H9 (cell line): ENCODE measurements around the gene ANKS3. TPM values are rescaled to one million over a fixed set of nuclear protein-coding genes. Genes with fewer than 3 reads are reported as not detected.

Experiments
- DNase-seq: peaks from one replicate; pipeline ENCODE4 v3.0.0-alpha.2; 2017
- H2AFZ ChIP-seq: one replicate; pipeline ENCODE4 v1.6.1; 2013; ENCODE audit warnings: mild to moderate bottlenecking, low read length, control low read depth, moderate library complexity
- H2AK5ac ChIP-seq: 2 replicates; pipeline ENCODE4 v1.6.1; 2013; ENCODE audit warnings: low read length, control low read depth, mixed read lengths; ENCODE audit not compliant: insufficient read length
- H2BK120ac ChIP-seq: one replicate; pipeline ENCODE4 v1.6.1; 2013; ENCODE audit warnings: low read depth, mild to moderate bottlenecking, low read length, control low read depth, inconsistent platforms; ENCODE audit not compliant: poor library complexity, severe bottlenecking
- H2BK12ac ChIP-seq: 2 replicates; pipeline ENCODE4 v1.6.1; 2013; ENCODE audit warnings: low read length, control low read depth, mixed read lengths, low read depth; ENCODE audit not compliant: insufficient read length
- H2BK15ac ChIP-seq: 2 replicates; pipeline ENCODE4 v1.6.1; 2013; ENCODE audit warnings: low read depth, low read length, control low read depth
- H2BK20ac ChIP-seq: one replicate; pipeline ENCODE4 v1.6.1; 2013; ENCODE audit warnings: low read depth, mild to moderate bottlenecking, low read length, control low read depth, inconsistent platforms; ENCODE audit not compliant: poor library complexity, severe bottlenecking
- H2BK5ac ChIP-seq: 2 replicates; pipeline ENCODE4 v1.6.1; 2013; ENCODE audit warnings: low read length, control low read depth, mixed read lengths; ENCODE audit not compliant: insufficient read length
- H3K14ac ChIP-seq: 2 replicates; pipeline ENCODE4 v1.6.1; 2013; ENCODE audit warnings: low read length, control low read depth; ENCODE audit not compliant: insufficient read depth
- H3K18ac ChIP-seq: 2 replicates; pipeline ENCODE4 v1.6.1; 2013; ENCODE audit warnings: low read depth, mild to moderate bottlenecking, mixed read lengths, low read length, control low read depth; ENCODE audit not compliant: insufficient read length
- H3K23ac ChIP-seq: 2 replicates; pipeline ENCODE4 v1.6.1; 2013; ENCODE audit warnings: low read length, control low read depth, mixed read lengths, low read depth; ENCODE audit not compliant: insufficient read length
- H3K23me2 ChIP-seq: 2 replicates; pipeline ENCODE4 v1.6.1; 2013; ENCODE audit warnings: low read depth, mild to moderate bottlenecking, mixed read lengths, low read length, control low read depth; ENCODE audit not compliant: insufficient read length, poor library complexity, severe bottlenecking
- H3K27ac ChIP-seq: 2 replicates; pipeline ENCODE4 v1.5.1; 2013; ENCODE audit warnings: low read length, control low read depth, mixed read lengths, low read depth; ENCODE audit not compliant: insufficient read length
- H3K27me3 ChIP-seq: 2 replicates; pipeline ENCODE4 v1.6.1; 2013; ENCODE audit warnings: low read length, control low read depth, inconsistent platforms; ENCODE audit not compliant: insufficient read depth
- H3K4ac ChIP-seq: 2 replicates; pipeline ENCODE4 v1.6.1; 2013; ENCODE audit warnings: low read depth, mild to moderate bottlenecking, control low read depth, inconsistent platforms, low read length, moderate library complexity
- H3K4me1 ChIP-seq: 2 replicates; pipeline ENCODE4 v1.6.1; 2013; ENCODE audit warnings: low read length, control low read depth, inconsistent platforms; ENCODE audit not compliant: insufficient read depth
- H3K4me2 ChIP-seq: 2 replicates; pipeline ENCODE4 v1.6.1; 2013; ENCODE audit warnings: low read length, control low read depth, mixed read lengths; ENCODE audit not compliant: insufficient read length, insufficient read depth
- H3K56ac ChIP-seq: 2 replicates; pipeline ENCODE4 v1.6.1; 2013; ENCODE audit warnings: low read depth, mild to moderate bottlenecking, mixed read lengths, low read length, control low read depth; ENCODE audit not compliant: insufficient read length
- H3K79me1 ChIP-seq: 2 replicates; pipeline ENCODE4 v1.6.1; 2013; ENCODE audit warnings: low read depth, mild to moderate bottlenecking, moderate library complexity, low read length, control low read depth, inconsistent platforms; ENCODE audit not compliant: insufficient read depth, poor library complexity, severe bottlenecking
- H3K79me2 ChIP-seq: 2 replicates; pipeline ENCODE4 v1.6.1; 2013; ENCODE audit warnings: low read length, control low read depth, inconsistent platforms; ENCODE audit not compliant: insufficient read depth
- H3K9ac ChIP-seq: 2 replicates; pipeline ENCODE4 v1.6.1; 2013; ENCODE audit warnings: low read length, control low read depth, mixed read lengths; ENCODE audit not compliant: insufficient read length; ENCODE audit errors: extremely low read depth
- H3K9me3 ChIP-seq: one replicate; pipeline ENCODE4 v1.6.1; 2013; ENCODE audit warnings: low read depth, low read length, inconsistent platforms; ENCODE audit not compliant: control insufficient read depth
- H3T11ph ChIP-seq: one replicate; pipeline ENCODE4 v1.6.1; 2013; ENCODE audit warnings: mild to moderate bottlenecking, low read length, control low read depth, inconsistent platforms
- H4K20me1 ChIP-seq: one replicate; pipeline ENCODE4 v1.6.1; 2013; ENCODE audit not compliant: control insufficient read depth, insufficient read length, insufficient read depth
- H4K5ac ChIP-seq: 2 replicates; pipeline ENCODE4 v1.6.1; 2013; ENCODE audit warnings: low read depth, mild to moderate bottlenecking, mixed read lengths, low read length, control low read depth; ENCODE audit not compliant: insufficient read length
- H4K8ac ChIP-seq: replicated peaks from 2 replicates; pipeline ENCODE4 v1.6.1; 2013; ENCODE audit warnings: low read length, control low read depth, mixed read lengths, low read depth; ENCODE audit not compliant: insufficient read length
- H4K91ac ChIP-seq: 2 replicates; pipeline ENCODE4 v1.6.1; 2013; ENCODE audit warnings: low read depth, mild to moderate bottlenecking, moderate library complexity, mixed read lengths, low read length, control low read depth; ENCODE audit not compliant: insufficient read length
- H3K27ac Mint-ChIP-seq, 3 experiments: 2 replicates in 2 of 3; 3 replicates in 1 of 3; pipeline ENCODE4 v1.8.0; 2020 to 2021; ENCODE audit warnings: mixed read lengths in 3 of 3, mild to moderate bottlenecking in 1 of 3, moderate library complexity in 1 of 3
- H3K27me3 Mint-ChIP-seq: 2 replicates; pipeline ENCODE4 v1.8.0; 2021; ENCODE audit warnings: low read depth, mild to moderate bottlenecking, moderate library complexity, mixed read lengths
- H3K36me3 Mint-ChIP-seq, 3 experiments: 2 replicates in 2 of 3; 3 replicates in 1 of 3; pipeline ENCODE4 v1.8.0; 2020 to 2021; ENCODE audit warnings: low read depth in 3 of 3, mixed read lengths in 3 of 3; ENCODE audit not compliant: insufficient read depth in 1 of 3
- H3K4me1 Mint-ChIP-seq, 2 experiments: 2 replicates each; pipeline ENCODE4 v1.8.0; 2020; ENCODE audit warnings: mixed read lengths in 2 of 2
- H3K4me3 Mint-ChIP-seq, 2 experiments: 2 replicates in 1 of 2; 3 replicates in 1 of 2; pipeline ENCODE4 v1.8.0; 2020 to 2021; ENCODE audit warnings: mild to moderate bottlenecking in 2 of 2, mixed read lengths in 2 of 2, moderate library complexity in 1 of 2
- H3K9me3 Mint-ChIP-seq, 2 experiments: 2 replicates in 1 of 2; 3 replicates in 1 of 2; pipeline ENCODE4 v1.8.0; 2020; ENCODE audit warnings: mild to moderate bottlenecking in 2 of 2, mixed read lengths in 2 of 2, moderate library complexity in 1 of 2
- CTCF ChIP-seq: fragments of 200-600 bp; sonication (generic); conservative IDR thresholded peaks from 3 replicates; pipeline ENCODE4 v1.8.0; 2021; ENCODE audit warnings: antibody characterized with exemption, mild to moderate bottlenecking
- WGBS: extraction: QIAGEN DNeasy Blood & Tissue Kit; methylation state at CpG from one replicate; pipeline ENCODE4 v1.1.7; 2013; ENCODE audit warnings: missing lambda C conversion rate, low lambda C conversion rate, mixed read lengths; ENCODE audit not compliant: insufficient read length; ENCODE audit errors: extremely low coverage; 5-methylcytosine and 5-hydroxymethylcytosine counted together
- total RNA-seq: library from RNA; stranded (reverse); gene quantifications from 2 replicates; pipeline ENCODE4 v1.2.1, GENCODE V29; 2021

ANKS3 gene
- total RNA-seq, 1 experiment from 2014 or later = 32.0 TPM

GRCh38 chr16:4750896-4751295 lies 16.8 kb upstream of the ANKS3 start:
- Histone ChIP-seq H3K79me1 (no peaks in the 10 kb centered on the region), H3K4ac (no peak overlapping the region), H3K27ac (no peak overlapping the region), H4K20me1 (no peaks in the 10 kb centered on the region), H4K91ac (no peak overlapping the region), H2BK20ac (no peak overlapping the region), H3K18ac (no peak overlapping the region), H2BK120ac (no peak overlapping the region), H3K23ac (no peak overlapping the region), H3K4me1 (no peaks in the 10 kb centered on the region), H2AFZ (no peak overlapping the region), H3T11ph (no peak overlapping the region), H3K79me2 (no peaks in the 10 kb centered on the region), H4K8ac (no peak overlapping the region), H3K56ac (no peak overlapping the region), H3K4me2 (no peak overlapping the region), H2BK12ac (no peak overlapping the region), H3K9me3 (no peaks in the 10 kb centered on the region), H2BK5ac (no peak overlapping the region), H2BK15ac (no peak overlapping the region), H3K9ac (no peak overlapping the region), H3K23me2 (no peaks in the 10 kb centered on the region), H2AK5ac (no peak overlapping the region), H4K5ac (no peak overlapping the region), H3K27me3 (no peaks in the 10 kb centered on the region), H3K14ac (no peak overlapping the region)
- Mint-ChIP-seq H3K4me1 (peaks cover 0 to 2% of the 10 kb centered on the region in 2 experiments; a peak in 2 of 4 replicates), H3K4me3 (no peak overlapping the region), H3K27ac (no peak overlapping the region; a peak in 1 of 7 replicates), H3K9me3 (peaks cover 5 to 7% of the 10 kb centered on the region in 2 experiments; a peak in 3 of 5 replicates), H3K27me3 (no peaks in the 10 kb centered on the region), H3K36me3 (peaks cover 18 to 36% (median 36%) of the 10 kb centered on the region in 3 experiments)
- DNase-seq = no peak
- no CpG with 5 or more reads among the region's 8 CpGs for whole genome bisulfite sequencing
- no peak for TF ChIP-seq CTCF
